GM11168 (cell line): ENCODE results near the gene MAX.
"Not testable (repeated sequence)": the region's sequence is repeated elsewhere in the genome, so short reads cannot be mapped to it uniquely, and the experiment has no call there.

ENCODE experiments used
- in situ Hi-C: fragments of 300-500 bp; cut with MboI; formaldehyde crosslinking; loops from one replicate; pipeline ENCODE4 v1.12.0; 2022; ENCODE audit warnings: low sequenced_read_pairs; ENCODE audit not compliant: unreplicated experiment

MAX gene

GRCh38 chr14:65041434-65041915 is 60.8 kb downstream of the MAX start:
- in situ Hi-C loops = no loop called here

GRCh38 chr14:65040666-65041433 is 61.5 kb downstream of the MAX start:
- in situ Hi-C loops = no loop called here

- in situ Hi-C loops = no loop called here
Measured at GRCh38 chr14:65038966-65039365, 63.4 kb downstream of the MAX start.

- in situ Hi-C loops = no loop called here
Measured at GRCh38 chr14:65035049-65035448, 67.3 kb downstream of the MAX start.

GRCh38 chr14:65034021-65034420 is 68.3 kb downstream of the MAX start:
- in situ Hi-C loops = no loop called here

GRCh38 chr14:65033181-65033580 is 69.1 kb downstream of the MAX start:
- in situ Hi-C loops = no loop called here

- in situ Hi-C loops = no loop called here
Measured at GRCh38 chr14:65032319-65032718, 70.0 kb downstream of the MAX start.

- in situ Hi-C loops = not testable (repeated sequence)
Measured at GRCh38 chr14:65031321-65031720, 71.0 kb downstream of the MAX start.

- in situ Hi-C loops = no loop called here
Measured at GRCh38 chr14:65028937-65029336, 73.4 kb downstream of the MAX start.

- in situ Hi-C loops = no loop called here
Measured at GRCh38 chr14:65027127-65027799, 75.1 kb downstream of the MAX start.

GRCh38 chr14:65026526-65026925 is 75.8 kb downstream of the MAX start:
- in situ Hi-C loops = no loop called here

- in situ Hi-C loops = no loop called here
Measured at GRCh38 chr14:65025818-65026217, 76.5 kb downstream of the MAX start.
